GM10266 (cell line): ENCODE data around the gene RUNDC3A.

ENCODE experiments used
- DNase-seq: peaks from one replicate; pipeline ENCODE4 v3.0.0; 2012; ENCODE audit errors: extremely low spot score
- TF ChIP-seq, protein P1 (sequence below): IDR thresholded peaks from 2 replicates; pipeline ENCODE4 v1.5.1; 2012; ENCODE audit warnings: mild to moderate bottlenecking, low read depth; ENCODE audit not compliant: control insufficient read depth, insufficient read depth; ENCODE audit errors: missing control alignments

The RUNDC3A gene

DNA sequence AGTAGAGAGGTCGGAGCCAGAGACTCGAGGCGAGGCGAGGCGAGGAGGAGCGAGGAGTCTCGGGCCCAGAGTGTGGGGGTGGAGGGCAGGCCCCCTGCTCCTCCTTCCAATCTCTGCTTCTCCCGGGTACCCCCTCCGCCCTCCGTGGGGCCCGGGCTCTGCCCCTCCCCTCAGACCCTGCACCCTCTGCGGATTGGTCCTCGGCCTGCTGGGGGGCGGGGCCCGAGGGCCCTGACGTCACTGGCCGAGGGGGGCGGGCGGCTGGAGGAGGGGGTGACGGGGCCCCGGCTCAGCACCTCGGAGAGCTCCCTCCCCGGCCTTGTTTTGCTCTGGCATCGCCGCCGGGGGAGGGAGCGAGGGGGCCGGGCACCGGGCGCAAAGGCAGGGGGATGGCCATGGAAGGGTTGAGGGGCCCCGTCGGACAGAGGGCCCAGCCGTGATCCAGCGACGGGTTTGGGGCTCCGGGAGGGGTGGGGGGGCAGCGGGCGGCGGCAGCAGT lies at the start of gene RUNDC3A:
Gene RUNDC3A, plus strand, starts transcription at position 282 of the 499 bp plus-strand sequence. CDS start 232 bp downstream, outside the sequence.
- DNase-seq = peak; percentile 90
- TF ChIP-seq, protein P1, sequence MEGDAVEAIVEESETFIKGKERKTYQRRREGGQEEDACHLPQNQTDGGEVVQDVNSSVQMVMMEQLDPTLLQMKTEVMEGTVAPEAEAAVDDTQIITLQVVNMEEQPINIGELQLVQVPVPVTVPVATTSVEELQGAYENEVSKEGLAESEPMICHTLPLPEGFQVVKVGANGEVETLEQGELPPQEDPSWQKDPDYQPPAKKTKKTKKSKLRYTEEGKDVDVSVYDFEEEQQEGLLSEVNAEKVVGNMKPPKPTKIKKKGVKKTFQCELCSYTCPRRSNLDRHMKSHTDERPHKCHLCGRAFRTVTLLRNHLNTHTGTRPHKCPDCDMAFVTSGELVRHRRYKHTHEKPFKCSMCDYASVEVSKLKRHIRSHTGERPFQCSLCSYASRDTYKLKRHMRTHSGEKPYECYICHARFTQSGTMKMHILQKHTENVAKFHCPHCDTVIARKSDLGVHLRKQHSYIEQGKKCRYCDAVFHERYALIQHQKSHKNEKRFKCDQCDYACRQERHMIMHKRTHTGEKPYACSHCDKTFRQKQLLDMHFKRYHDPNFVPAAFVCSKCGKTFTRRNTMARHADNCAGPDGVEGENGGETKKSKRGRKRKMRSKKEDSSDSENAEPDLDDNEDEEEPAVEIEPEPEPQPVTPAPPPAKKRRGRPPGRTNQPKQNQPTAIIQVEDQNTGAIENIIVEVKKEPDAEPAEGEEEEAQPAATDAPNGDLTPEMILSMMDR = no peak

DNA sequence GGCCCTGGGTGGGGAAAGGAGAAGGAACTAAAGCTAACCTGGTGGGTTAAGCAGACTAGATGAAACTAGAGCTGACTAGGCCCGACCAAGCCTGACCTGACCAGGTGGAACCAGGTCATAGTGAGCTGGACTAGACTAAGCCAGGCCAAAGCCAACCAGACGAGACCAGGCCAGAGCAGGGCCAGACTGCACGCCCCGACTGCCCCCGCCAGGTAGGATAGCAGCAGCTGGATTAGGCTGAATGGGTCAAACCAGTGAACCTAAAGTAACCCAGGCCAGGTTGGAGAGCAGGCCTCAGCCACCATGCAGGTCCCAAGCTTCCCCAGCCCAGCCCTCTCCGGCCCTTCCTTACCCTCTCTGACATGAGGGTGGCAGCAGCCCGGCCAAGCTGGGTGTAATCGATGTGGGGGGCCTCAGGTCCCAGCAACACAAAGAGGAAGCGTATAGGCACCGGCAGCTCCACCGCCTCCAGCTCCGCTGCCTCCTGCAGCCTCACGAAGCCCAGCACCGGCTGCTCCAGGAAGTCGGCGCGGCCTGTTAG lies 49.5 kb upstream of the RUNDC3A start:
- TF ChIP-seq, protein P1 = no peak
- DNase-seq = no peak

DNA sequence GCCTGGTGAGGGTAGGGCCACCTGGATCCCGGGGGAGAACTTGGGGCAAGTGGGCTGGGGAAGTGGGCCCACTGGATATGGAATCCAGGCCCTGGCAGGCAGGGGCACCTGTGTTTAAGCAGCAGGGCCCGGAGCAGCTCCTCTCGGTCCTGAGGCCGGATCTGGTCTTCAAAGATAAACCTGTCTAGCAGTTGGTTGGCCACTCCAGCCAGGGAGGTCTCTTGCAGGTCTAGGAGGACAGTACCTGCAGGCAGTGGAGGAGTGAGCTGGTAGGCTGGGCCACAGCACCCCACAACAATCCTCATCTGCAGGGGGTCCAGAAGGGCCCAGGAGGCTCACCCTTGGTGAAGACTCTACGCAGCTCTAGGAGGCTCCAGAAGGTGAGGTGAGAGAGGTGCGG lies 48.1 kb upstream of the RUNDC3A start:
- TF ChIP-seq, protein P1 = no peak
- DNase-seq = no peak

DNA sequence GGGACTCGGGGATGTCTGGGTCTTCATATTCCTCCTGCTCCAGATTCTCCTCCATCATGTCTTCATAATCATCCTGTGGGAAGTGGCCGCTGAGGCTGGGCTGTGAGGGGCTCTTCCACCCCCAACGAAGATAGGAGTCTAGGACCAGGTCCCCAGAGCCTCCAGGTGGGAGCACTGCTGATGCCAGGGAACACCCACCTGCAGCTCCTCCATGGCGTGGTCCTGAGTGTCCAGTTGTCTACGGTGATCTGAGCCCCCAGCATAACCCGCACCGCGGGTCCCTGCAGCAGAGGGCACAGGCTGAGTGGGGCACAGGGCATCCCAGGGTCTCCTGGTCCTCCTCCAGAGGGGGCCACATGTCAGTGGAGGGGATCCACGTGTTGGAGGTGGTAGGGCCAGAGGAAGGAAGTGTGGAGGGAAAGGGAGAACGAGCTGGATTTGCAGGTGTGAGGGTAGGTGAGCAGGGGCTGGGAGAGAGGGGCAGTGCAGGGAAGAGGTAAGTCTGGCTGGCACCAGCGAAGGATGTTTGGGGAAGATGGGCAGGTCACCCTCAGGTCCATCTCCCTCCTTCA lies 45.7 kb upstream of the RUNDC3A start:
- DNase-seq = no peak
- TF ChIP-seq, protein P1 = no peak

DNA sequence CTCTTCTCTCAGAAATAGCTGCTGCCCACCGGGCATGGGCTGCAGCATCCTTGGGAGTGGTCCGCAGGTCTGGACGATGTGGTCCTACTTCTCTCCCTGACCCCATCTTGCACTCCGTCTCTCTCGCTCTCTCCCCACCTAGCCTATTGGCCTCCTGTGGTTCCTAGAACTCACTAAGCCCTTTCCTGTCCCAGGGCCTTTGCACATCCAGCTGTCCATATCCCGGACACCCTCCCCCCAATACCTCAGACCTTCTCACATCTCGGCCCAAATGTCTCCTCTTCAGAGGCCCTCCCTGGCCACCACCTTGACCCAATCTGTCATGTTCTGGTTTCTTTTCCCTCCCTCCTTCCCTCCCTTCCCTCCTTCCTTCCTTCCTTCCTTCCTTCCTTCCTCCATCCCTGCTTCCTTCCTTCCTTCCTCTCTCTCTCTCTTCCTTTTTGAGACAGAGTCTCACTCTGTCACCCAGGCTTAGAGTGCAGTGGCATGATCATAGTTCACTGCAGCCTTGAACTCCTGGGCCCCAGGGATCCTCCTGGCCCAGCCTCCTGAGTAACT lies 45.0 kb upstream of the RUNDC3A start:
- TF ChIP-seq, protein P1 = no peak
- DNase-seq = no peak

DNA sequence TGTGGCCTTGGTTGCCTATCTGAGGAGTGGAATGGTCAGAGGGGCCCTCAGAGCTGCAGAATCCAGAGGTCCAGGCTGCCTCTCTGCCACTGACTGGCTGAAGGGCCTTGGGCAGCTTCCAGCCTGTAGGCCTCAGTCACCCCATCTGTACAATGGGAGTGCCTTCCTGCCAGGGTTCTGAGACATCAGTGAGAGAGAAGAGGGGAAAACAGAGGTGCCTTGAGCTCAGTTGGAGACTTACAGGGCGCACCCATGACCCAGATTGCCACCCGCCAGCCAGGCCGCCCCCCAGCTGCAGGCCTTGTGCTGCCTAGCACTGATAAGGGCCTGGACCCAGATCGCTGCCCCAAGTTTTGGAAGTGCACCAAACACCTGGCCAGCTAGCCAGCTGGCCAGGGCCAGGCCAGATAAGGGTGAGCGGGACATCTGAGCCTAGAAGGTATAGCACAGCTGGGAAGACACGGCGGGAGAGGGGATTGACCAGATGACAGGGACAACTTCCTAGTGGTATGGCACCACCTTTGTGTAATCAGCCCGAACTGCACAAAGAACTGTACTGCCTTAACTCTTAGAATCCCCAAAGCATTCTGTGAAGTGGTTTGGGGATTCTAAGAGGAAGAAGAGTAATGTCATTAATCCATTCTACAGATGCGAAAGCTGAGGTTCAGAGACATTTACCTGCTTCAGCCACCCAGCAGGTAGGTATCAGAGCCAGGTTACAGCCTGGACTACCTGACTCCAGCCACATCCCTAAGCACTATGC lies 41.8 kb upstream of the RUNDC3A start:
- TF ChIP-seq, protein P1 = no peak
- DNase-seq = no peak

DNA sequence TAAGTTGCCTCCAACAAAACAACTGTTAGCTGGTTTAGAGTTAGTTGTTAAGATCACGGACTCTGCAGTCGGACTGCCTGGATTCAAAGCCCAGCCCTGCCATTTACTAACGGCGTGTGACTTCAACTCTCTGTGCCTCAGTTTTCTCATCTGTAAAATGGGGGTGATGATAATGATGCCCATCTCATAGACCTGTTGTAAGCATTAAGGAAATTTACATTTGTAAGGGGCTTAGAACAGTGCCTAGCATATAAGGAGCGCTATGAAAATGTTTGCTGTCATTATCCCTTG lies 41.3 kb upstream of the RUNDC3A start:
- TF ChIP-seq, protein P1 = no peak
- no peak for DNase-seq
